HG02852 (cell line): ENCODE data around the gene PNMA6E.
"Not testable (repeated sequence)": the region's sequence is repeated elsewhere in the genome, so short reads cannot be mapped to it uniquely, and the experiment has no call there.

Source experiments
- ATAC-seq: cut with Tn5 transposase; IDR thresholded peaks from one replicate; pipeline ENCODE4 v1.9.1; 2021; ENCODE audit warnings: mild to moderate bottlenecking, moderate library complexity; ENCODE audit not compliant: unreplicated experiment

Gene PNMA6E

GRCh38 chrX:153409414-153410101 lies 8.4 kb upstream of the PNMA6E start:
- ATAC-seq: no peak

DNA sequence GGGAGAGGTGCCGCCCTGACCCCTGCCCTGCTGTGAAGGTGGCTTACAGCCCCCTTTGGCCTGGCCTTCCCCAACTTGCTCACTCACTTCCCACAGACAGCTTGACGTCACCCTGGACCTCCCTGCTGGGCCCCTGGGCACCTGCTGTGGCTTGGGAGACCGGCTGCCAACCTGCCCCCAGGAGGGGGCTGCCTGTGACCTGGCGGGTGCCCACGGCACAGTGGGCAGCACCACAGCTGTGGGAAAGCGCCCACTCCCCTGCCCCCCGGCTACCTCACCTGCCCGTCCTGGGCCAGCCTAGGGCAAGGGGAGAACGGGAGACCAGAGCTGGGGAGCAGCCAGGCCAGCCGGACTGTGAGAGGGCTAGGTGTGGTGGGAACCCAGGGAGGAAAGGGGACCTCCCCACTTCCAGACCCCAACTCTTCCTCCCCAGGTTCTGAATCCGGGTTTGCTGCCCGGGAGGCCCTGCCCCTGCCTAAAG lies 7.8 kb upstream of the PNMA6E start:
- ATAC-seq: no peak

DNA sequence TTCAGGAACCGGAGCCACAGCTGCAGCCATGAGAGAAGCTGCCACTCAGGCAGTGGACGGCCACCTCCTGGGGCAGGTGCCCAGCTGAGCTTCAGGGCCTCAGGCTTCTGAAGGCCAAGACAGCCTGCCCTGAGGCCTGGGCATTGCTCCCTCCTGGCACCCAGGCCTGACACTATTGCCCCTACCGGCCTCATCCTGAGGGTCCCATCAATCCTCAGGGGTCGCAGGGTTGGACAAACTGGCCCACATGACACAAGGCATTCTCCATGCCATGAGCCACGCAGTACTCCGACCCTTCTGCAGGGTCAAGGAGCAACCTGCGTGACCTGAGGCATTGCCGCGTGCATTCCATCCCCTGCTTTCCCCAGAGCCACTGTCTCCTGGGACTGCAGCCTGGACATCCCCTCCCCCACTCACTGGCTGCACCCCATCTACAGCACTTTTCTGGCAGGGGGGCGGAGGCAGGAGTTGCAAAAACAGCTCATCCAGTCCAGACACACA lies 7.1 kb upstream of the PNMA6E start:
- no peak for ATAC-seq

- ATAC-seq: no peak
These were observed 6.6 kb upstream of the PNMA6E start for GRCh38 chrX:153407736-153408135.

- ATAC-seq: no peak
These were observed 5.8 kb upstream of the PNMA6E start for GRCh38 chrX:153406903-153407302.

DNA sequence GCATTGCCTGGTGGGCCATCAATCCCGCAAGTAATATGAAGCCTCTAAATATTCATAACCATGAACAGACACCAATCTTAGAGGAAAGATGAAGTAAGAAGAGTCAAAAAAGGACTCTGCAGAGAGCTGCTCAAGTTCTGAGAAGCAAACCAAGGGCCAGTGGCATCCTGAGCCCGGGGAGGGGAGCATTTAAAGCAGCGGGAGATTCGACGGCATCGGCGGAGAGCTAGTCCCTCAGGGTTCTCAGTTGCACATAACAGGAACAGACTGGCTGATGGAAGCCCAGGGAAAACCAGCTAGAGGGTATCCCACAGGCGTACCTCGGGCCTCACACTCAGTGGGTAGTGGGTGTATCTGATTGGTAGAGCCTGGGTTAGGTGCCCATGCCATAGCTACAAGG lies 4.9 kb upstream of the PNMA6E start:
- no peak for ATAC-seq

DNA sequence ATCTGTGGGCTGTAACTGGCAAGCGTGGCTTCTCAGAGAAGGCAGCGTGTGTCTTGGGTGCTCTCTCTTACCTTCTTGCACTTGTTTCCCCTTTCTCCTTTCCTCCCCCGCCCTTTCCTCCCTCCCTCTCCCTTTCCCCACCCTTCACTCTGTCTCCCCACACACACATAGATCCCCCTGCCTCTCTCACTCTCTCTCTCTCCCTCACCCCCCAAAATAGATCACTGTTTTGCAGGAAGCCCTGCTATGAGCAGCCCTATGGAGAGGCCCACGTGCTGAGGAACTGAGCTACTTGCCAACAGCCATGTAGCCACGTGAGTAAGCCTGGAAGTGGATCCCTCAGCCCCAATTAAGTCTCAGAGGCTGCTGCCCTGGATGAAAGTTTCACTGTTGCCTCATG lies 4.3 kb upstream of the PNMA6E start:
- ATAC-seq: no peak

DNA sequence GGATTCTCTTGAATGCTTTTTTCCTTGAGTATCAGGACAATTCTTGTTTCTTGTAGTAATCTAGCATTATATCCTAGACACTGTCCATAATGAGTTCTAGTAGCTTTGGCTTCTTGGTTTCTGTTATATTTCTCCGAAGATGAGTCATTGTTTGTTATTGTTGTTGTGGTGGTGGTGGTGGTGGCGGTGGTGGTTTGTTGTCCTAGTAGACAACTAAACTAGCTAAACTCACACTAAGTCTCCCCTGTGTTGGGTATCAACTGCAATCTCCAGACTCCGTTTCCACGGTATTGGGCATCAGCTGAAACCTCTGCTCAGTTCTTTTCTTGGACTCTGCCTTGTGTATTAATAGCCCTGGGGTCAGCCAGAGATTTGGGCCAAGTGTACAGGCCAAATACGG lies 3.2 kb upstream of the PNMA6E start:
- ATAC-seq: not testable (repeated sequence)

GRCh38 chrX:153400146-153401132 lies 711 bp downstream of the PNMA6E start:
- ATAC-seq: no peak

- ATAC-seq: no peak
These were observed 2.7 kb downstream of the PNMA6E start for GRCh38 chrX:153398275-153398960.

GRCh38 chrX:153397256-153397960 lies 3.7 kb downstream of the PNMA6E start:
- ATAC-seq: no peak

GRCh38 chrX:153396320-153397195 lies 4.6 kb downstream of the PNMA6E start:
- ATAC-seq: no peak

- ATAC-seq: no peak
These were observed 5.4 kb downstream of the PNMA6E start for GRCh38 chrX:153395613-153396319.

- no peak for ATAC-seq
These were observed 6.5 kb downstream of the PNMA6E start for GRCh38 chrX:153394612-153395011.

DNA sequence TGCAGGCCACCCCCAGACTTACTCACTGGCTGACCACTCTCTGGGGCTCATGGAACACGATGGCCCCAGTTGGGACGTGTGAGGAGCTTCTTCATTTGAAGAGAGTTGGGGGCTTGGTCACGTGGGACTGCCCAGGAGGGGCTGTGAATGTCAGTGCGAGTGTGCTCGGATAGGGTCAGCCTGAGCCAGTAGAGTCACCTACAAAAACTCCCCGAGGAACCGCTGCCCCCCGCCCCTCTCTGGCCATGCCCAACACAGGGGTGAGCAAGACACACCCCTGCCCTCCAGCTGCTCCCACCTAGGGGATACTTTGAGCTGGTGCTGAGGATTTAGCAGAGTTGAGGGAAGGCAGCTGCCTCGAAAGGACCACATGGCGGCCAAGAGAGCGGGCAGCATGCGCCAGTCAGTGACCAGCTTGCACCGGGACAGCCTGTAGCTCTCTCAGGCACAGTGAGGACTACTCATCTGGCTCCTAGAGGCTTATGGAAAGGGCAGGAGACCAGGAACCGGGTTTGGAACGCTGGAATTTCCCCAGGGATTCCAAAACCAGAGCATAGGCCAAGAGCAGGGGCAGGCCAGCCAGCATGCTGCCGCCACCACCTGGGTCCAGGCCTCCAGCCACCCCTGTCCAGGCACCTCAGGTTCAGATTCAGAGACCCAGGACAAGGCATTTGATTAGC lies 8.4 kb downstream of the PNMA6E start:
- ATAC-seq: no peak

DNA sequence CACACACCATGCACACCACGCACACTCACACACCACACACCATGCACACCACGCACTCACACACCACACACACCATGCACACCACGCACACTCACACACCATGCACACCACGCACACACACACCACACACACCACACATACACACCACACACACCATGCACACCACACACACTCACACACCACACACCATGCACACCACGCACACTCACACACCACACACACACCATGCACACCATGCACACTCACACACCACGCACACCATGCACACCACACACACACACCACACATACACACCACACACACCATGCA lies 11.7 kb downstream of the PNMA6E start:
- ATAC-seq: not testable (repeated sequence)

- no peak for ATAC-seq
These were observed 12.3 kb downstream of the PNMA6E start for GRCh38 chrX:153388722-153389459.
